Fibroblast of mammary gland (primary cell): ENCODE results near the gene SPATA31D1.
A peak's percentile ranks its signal among the peaks of the same experiment; 100 is the strongest.

Experiments used
- DNase-seq: peaks from one replicate; pipeline ENCODE4 v3.0.0-alpha.2; 2010; ENCODE audit warnings: low read depth
- H3K4me3 ChIP-seq: 2 replicates; pipeline ENCODE4 v1.5.1; 2011; ENCODE audit warnings: low read depth, mild to moderate bottlenecking, low read length, moderate library complexity; ENCODE audit not compliant: control insufficient read depth
- TF ChIP-seq, protein P1 (sequence below): conservative IDR thresholded peaks from 2 replicates; pipeline ENCODE4 v1.5.1; 2011; ENCODE audit warnings: low read depth, low read length, inconsistent platforms; ENCODE audit not compliant: control insufficient read depth, insufficient read depth

SPATA31D1 gene

DNA sequence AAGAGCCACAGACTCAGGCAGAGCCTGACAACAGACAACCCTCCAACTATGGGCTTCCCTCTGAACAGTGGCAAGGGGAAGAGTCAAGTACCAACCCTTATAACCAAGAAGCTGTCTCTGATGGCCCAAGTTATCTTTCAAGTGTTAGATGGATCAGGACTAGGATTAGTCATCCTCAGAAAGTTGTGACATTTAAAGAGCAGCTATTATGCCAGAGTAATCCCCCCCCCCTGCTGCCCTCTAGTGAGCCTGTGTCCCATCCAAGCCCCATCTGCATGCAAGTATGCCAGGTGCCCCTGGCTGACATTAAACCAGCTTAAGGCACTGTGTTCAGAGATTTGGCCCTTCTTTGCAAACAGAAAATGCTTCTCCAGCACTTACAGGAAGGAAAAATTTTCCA lies 16.8 kb upstream of the SPATA31D1 start:
- no peak overlapping the region for H3K4me3 ChIP-seq
- DNase-seq: no peak
- TF ChIP-seq, protein P1, sequence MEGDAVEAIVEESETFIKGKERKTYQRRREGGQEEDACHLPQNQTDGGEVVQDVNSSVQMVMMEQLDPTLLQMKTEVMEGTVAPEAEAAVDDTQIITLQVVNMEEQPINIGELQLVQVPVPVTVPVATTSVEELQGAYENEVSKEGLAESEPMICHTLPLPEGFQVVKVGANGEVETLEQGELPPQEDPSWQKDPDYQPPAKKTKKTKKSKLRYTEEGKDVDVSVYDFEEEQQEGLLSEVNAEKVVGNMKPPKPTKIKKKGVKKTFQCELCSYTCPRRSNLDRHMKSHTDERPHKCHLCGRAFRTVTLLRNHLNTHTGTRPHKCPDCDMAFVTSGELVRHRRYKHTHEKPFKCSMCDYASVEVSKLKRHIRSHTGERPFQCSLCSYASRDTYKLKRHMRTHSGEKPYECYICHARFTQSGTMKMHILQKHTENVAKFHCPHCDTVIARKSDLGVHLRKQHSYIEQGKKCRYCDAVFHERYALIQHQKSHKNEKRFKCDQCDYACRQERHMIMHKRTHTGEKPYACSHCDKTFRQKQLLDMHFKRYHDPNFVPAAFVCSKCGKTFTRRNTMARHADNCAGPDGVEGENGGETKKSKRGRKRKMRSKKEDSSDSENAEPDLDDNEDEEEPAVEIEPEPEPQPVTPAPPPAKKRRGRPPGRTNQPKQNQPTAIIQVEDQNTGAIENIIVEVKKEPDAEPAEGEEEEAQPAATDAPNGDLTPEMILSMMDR: no peak

DNA sequence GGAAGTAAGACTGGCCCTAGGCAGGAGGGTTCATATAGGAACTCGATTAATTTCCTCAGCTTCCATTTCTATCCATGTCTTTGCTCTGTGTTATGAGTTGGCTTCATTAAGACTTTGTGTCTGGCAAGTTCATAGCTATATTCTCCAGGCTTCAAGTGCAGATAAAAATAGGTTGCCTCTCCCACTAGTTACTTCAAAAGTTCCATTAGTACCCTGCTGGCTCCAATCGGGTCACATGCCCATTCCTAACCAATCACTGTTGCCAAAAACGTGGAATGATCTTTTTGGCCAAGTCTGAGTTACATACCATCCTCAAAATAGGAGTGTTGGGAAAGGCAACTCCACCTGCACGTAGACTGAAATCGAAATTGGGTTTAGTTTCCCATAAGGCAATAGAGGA lies 13.8 kb upstream of the SPATA31D1 start:
- no peak for DNase-seq
- H3K4me3 ChIP-seq: no peak overlapping the region
- TF ChIP-seq, protein P1: no peak

DNA sequence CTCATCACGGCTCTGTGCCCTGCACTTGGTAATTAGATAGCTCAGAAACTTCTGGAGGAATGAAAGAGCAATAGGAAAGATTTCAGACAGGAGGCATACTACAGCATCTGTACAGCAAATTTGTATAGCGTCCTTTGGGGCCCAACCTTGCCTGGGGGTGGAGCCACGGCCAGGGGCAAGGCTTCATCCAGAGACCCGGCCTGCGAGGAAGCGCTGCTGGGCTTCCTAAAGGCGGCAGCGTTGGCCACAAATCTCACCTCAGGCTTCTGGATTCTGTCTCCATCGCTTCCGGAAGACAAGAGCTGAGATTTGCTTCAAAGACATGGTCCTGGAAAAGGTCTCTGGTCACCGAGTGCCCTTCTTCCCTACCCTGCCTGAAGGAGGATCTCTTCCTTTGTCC lies 12.2 kb upstream of the SPATA31D1 start:
- TF ChIP-seq, protein P1: no peak
- no peak overlapping the region for H3K4me3 ChIP-seq
- DNase-seq: no peak

DNA sequence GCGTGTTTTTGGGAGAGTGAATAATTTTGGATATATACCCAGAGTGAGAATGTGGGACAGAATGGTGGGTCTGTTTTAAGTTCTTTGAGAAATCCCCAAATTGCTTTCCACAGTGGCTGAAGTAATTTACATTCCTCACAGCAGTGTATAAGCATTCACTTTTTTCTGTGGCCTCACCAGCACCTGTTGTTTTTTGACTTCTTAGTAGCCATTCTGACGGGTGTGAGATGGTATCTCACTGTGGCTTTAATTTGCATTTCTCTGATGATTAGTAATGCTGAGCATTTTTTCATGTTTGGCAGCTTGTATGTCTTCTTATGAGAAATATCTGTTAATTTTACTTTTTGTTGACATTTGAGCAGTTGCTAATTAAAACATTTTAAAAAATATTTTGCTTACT lies 9.4 kb upstream of the SPATA31D1 start:
- TF ChIP-seq, protein P1: no peak
- no peak for DNase-seq
- H3K4me3 ChIP-seq: no peak overlapping the region

DNA sequence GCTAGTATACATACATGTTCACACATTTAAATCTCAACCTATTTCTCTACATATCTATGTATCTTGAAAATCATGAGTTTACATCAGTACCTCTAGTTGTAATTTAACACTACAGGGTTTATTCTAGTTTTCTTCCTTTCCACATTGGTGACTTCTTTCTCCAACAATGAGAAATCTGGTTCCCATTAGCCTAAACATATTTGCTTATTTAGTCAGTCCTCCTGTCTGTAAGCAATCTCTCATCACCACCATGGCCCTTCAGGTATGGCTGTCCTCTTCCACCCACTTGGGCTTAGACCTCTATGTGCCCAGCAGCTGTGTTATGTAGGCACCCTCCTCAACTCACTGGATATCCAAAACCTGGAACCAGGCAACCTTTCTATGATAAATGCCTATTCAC lies 8.0 kb upstream of the SPATA31D1 start:
- TF ChIP-seq, protein P1: no peak
- DNase-seq: peak; percentile 54
- no peak overlapping the region for H3K4me3 ChIP-seq

DNA sequence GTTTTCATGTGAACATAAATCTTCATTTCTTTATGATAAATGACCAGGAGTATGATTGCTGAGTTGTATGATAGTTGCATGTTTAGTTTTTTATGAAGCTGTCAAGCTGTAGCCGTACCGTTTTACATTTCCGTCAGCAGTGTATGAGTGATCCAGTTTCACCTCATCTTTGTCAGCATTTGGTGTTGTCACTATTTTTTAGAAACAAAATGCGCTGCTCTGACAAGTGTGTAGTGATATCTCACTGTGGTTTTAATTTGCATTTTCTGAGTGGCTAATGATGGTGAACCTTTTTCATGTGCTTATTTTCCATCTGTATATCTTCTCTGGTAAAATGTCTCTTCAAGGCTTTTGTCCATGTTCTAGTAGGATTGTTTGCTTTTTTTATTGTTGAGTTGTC lies 6.7 kb upstream of the SPATA31D1 start:
- no peak for DNase-seq
- TF ChIP-seq, protein P1: no peak
- H3K4me3 ChIP-seq: no peak overlapping the region

DNA sequence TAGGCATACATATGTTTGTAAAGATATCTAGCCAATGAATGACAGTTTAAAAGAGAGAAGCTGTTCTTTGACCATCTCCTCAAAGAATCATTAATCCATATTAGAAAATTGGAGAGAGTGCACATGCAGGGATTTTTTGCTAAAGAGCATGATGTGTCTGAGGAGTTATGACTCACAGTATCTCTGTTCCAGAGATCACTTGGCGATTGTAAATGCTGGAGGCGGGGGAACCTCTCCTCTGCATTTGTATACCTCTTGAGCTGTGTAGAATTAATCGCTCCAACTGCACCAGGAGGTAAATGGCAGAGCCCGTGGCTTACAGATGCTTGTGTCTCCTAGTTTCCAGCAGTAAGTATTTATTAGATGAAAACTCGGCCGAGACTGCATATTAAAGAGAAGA lies 3.6 kb upstream of the SPATA31D1 start:
- TF ChIP-seq, protein P1: no peak

More for the DNA sequence above, 3.6 kb upstream of the SPATA31D1 start:
- DNase-seq: peak; percentile 52
- no peak overlapping the region for H3K4me3 ChIP-seq
